Trophoblast cell (in vitro differentiated cells and primary cell): ENCODE measurements around the gene C2orf69.

Source experiments
- DNase-seq, 2 donors: peaks; one replicate each; pipeline ENCODE4 v3.0.0-alpha.2; 2016
- H2AFZ ChIP-seq: 2 replicates; pipeline ENCODE4 v1.6.1; 2013; ENCODE audit warnings: low read length, moderate library complexity, mild to moderate bottlenecking; ENCODE audit not compliant: insufficient read depth, poor library complexity
- H2AK5ac ChIP-seq: 2 replicates; pipeline ENCODE4 v1.6.1; 2013; ENCODE audit warnings: mild to moderate bottlenecking, low read length
- H2BK120ac ChIP-seq: 2 replicates; pipeline ENCODE4 v1.6.1; 2013; ENCODE audit warnings: low read length, mild to moderate bottlenecking, moderate library complexity; ENCODE audit not compliant: insufficient read depth, poor library complexity
- H2BK12ac ChIP-seq: 2 replicates; pipeline ENCODE4 v1.6.1; 2013; ENCODE audit warnings: mild to moderate bottlenecking, low read length, moderate library complexity
- H2BK5ac ChIP-seq: 2 replicates; pipeline ENCODE4 v1.6.1; 2013; ENCODE audit warnings: low read length, low read depth, moderate library complexity, mild to moderate bottlenecking; ENCODE audit not compliant: poor library complexity
- H3K14ac ChIP-seq: 2 replicates; pipeline ENCODE4 v1.6.1; 2013; ENCODE audit warnings: mild to moderate bottlenecking, low read length
- H3K18ac ChIP-seq: 2 replicates; pipeline ENCODE4 v1.6.1; 2013; ENCODE audit warnings: mild to moderate bottlenecking, low read length
- H3K23ac ChIP-seq: 2 replicates; pipeline ENCODE4 v1.6.1; 2013; ENCODE audit warnings: low read length
- H3K27ac ChIP-seq: 2 replicates; pipeline ENCODE4 v1.5.1; 2013; ENCODE audit warnings: low read depth, mild to moderate bottlenecking, inconsistent platforms, low read length, moderate library complexity
- H3K27me3 ChIP-seq: 2 replicates; pipeline ENCODE4 v1.6.1; 2013; ENCODE audit warnings: inconsistent platforms, mild to moderate bottlenecking, low read length, moderate library complexity; ENCODE audit not compliant: insufficient read depth
- H3K36me3 ChIP-seq, 2 experiments: 1 replicate in 1 of 2; 2 replicates in 1 of 2; pipeline ENCODE4 v1.6.1; 2013; ENCODE audit warnings: low read length in 2 of 2, mild to moderate bottlenecking in 2 of 2, moderate library complexity in 1 of 2; ENCODE audit not compliant: insufficient read depth in 2 of 2, control insufficient read depth in 1 of 2
- H3K4ac ChIP-seq: 2 replicates; pipeline ENCODE4 v1.6.1; 2013; ENCODE audit warnings: low read depth, mild to moderate bottlenecking, low read length, moderate library complexity
- H3K4me1 ChIP-seq, 2 experiments: 1 replicate in 1 of 2; 2 replicates in 1 of 2; pipeline ENCODE4 v1.6.1; 2013; ENCODE audit warnings: low read length in 2 of 2, mild to moderate bottlenecking in 2 of 2, moderate library complexity in 1 of 2; ENCODE audit not compliant: insufficient read depth in 2 of 2, control insufficient read depth in 1 of 2
- H3K4me2 ChIP-seq: 2 replicates; pipeline ENCODE4 v1.6.1; 2013; ENCODE audit warnings: inconsistent platforms, mild to moderate bottlenecking, low read length, moderate library complexity
- H3K4me3 ChIP-seq: 2 replicates; pipeline ENCODE4 v1.5.1; 2013; ENCODE audit warnings: mild to moderate bottlenecking, low read depth, low read length, inconsistent platforms
- H3K79me1 ChIP-seq: one replicate; pipeline ENCODE4 v1.6.1; 2013; ENCODE audit warnings: low read length
- H3K79me2 ChIP-seq: 2 replicates; pipeline ENCODE4 v1.6.1; 2013; ENCODE audit warnings: low read length, mild to moderate bottlenecking; ENCODE audit not compliant: control insufficient read depth, insufficient read depth, poor library complexity
- H3K9ac ChIP-seq: 2 replicates; pipeline ENCODE4 v1.6.1; 2013; ENCODE audit warnings: mild to moderate bottlenecking, low read length
- H3K9me3 ChIP-seq: 2 replicates; pipeline ENCODE4 v1.6.1; 2013; ENCODE audit warnings: low read depth, mild to moderate bottlenecking, control low read depth, inconsistent platforms, low read length; ENCODE audit not compliant: insufficient read depth
- H4K12ac ChIP-seq: 2 replicates; pipeline ENCODE4 v1.6.1; 2013; ENCODE audit warnings: low read depth, mild to moderate bottlenecking, low read length, moderate library complexity
- H4K8ac ChIP-seq: 2 replicates; pipeline ENCODE4 v1.6.1; 2013; ENCODE audit warnings: low read depth, mild to moderate bottlenecking, low read length, moderate library complexity
- H4K91ac ChIP-seq: one replicate; pipeline ENCODE4 v1.6.1; 2013; ENCODE audit warnings: low read depth, mild to moderate bottlenecking, low read length, moderate library complexity
- WGBS: extraction: QIAGEN DNeasy Blood & Tissue Kit; methylation state at CpG from one replicate; pipeline ENCODE4 v1.1.7; 2013; ENCODE audit warnings: missing lambda C conversion rate; ENCODE audit not compliant: insufficient read length, insufficient coverage; ENCODE audit errors: extremely low coverage; 5-methylcytosine and 5-hydroxymethylcytosine counted together

C2orf69 gene

DNA sequence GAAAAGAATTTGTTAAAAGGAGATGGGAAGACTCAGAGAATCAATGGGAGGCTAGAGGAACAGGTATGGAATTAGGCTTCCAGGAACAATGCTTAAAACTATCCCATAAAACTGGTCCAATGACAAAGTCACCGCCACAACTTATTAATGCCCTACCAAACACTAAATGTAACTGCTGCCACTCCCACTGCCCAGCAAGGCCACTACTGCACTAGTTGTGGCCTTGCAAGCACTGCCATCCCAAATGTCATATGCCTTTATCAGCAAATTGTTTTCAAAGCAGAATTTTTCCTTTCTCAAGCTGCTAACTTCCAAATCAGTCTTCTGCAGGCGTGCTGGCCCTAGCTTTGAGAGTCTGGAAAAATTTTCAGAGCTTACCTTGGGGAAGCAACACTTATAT lies 14.5 kb upstream of the C2orf69 start:
- H3K27ac ChIP-seq: no peak overlapping the region
- H3K23ac ChIP-seq: no peak overlapping the region
- H3K4me2 ChIP-seq: no peak overlapping the region
- H2AK5ac ChIP-seq: no peak overlapping the region
- no peak overlapping the region for H2BK120ac ChIP-seq
- no peak overlapping the region for H4K12ac ChIP-seq
- no peak overlapping the region for H3K18ac ChIP-seq
- DNase-seq: no peak
- no peaks in the 10 kb centered on the region for H3K9me3 ChIP-seq
- no peak overlapping the region for H3K4ac ChIP-seq
- H4K91ac ChIP-seq: no peak overlapping the region
- no peak overlapping the region for H4K8ac ChIP-seq
- no peak overlapping the region for H3K9ac ChIP-seq
- H3K14ac ChIP-seq: no peak overlapping the region
- H3K36me3 ChIP-seq: no peaks in the 10 kb centered on the region
- no CpG with 5 or more reads among the region's 2 CpGs for WGBS
- no peak overlapping the region for H2BK5ac ChIP-seq
- H2BK12ac ChIP-seq: no peak overlapping the region
- no peaks in the 10 kb centered on the region for H3K79me2 ChIP-seq
- no peaks in the 10 kb centered on the region for H3K27me3 ChIP-seq
- no peaks in the 10 kb centered on the region for H3K4me1 ChIP-seq
- H3K4me3 ChIP-seq: no peak overlapping the region
- no peaks in the 10 kb centered on the region for H3K79me1 ChIP-seq
- no peak overlapping the region for H2AFZ ChIP-seq

DNA sequence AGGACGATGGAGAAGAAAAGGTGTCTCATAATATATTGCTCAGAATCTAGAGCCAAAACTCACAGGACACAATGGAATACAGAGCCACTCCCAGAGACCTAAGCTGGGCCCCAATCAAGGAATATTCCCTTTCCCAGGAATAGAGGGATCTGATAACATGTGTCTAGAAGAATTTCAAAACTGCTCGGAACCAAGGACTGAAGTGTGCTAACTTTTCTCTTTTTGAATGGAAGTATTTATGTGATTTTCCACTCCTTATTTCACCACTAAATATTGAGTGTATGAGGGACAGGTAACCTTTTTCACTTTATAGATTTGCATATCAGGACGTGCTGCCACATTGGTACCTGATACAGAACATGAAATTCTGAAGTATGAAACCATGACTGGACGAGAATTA lies 9.2 kb upstream of the C2orf69 start:
- no peak for DNase-seq
- no peaks in the 10 kb centered on the region for H3K27me3 ChIP-seq
- WGBS: 100% methylated on average over 1 of the region's 4 CpGs
- H3K9ac ChIP-seq: no peak overlapping the region
- no peaks in the 10 kb centered on the region for H3K79me2 ChIP-seq
- H3K27ac ChIP-seq: no peak overlapping the region
- no peak overlapping the region for H4K8ac ChIP-seq
- no peaks in the 10 kb centered on the region for H3K79me1 ChIP-seq
- H3K18ac ChIP-seq: no peak overlapping the region
- H3K4ac ChIP-seq: no peak overlapping the region
- H3K4me1 ChIP-seq: no peaks in the 10 kb centered on the region
- H3K36me3 ChIP-seq: no peaks in the 10 kb centered on the region
- H3K14ac ChIP-seq: no peak overlapping the region
- H3K9me3 ChIP-seq: no peaks in the 10 kb centered on the region
- no peak overlapping the region for H2BK5ac ChIP-seq
- no peak overlapping the region for H3K4me3 ChIP-seq
- H2AK5ac ChIP-seq: no peak overlapping the region
- H4K12ac ChIP-seq: no peak overlapping the region
- no peak overlapping the region for H2BK120ac ChIP-seq
- no peak overlapping the region for H4K91ac ChIP-seq
- no peak overlapping the region for H3K23ac ChIP-seq
- no peak overlapping the region for H2AFZ ChIP-seq
- H3K4me2 ChIP-seq: no peak overlapping the region
- H2BK12ac ChIP-seq: no peak overlapping the region

DNA sequence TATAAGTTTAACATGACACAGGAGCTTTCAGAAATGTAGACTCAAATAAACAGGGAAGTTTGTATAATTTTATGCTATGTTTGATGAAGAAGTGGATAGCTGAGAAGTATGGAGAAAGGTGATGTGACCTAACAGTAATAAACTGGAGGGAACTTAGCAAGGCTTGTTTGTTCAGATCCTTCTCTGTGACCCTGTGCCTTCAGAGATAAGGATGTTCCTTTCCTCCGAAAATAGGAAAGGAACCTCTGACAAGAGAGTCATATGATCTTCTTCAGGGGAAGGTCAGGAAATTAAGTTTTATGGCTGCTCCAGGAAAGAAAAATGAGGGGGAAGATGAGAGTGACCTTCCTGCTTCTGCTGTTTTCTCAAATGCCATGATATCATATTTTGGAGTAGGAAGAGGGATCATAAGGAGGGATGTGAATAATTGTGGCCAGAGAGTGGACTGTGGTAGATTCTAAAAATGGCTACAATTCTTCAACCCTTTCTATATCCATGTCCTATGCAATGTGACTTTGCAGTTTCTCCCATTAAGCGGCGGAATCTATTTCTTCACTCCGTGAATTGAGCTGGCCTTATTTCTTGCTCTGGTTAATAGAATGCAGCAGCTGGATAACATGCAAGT lies 8.5 kb upstream of the C2orf69 start:
- Histone ChIP-seq H3K9me3 (no peaks in the 10 kb centered on the region), H4K12ac (no peak overlapping the region), H3K27me3 (no peaks in the 10 kb centered on the region), H4K8ac (no peak overlapping the region), H3K36me3 (no peaks in the 10 kb centered on the region), H4K91ac (no peak overlapping the region), H2AK5ac (no peak overlapping the region), H3K4me1 (no peaks in the 10 kb centered on the region), H3K18ac (no peak overlapping the region), H3K23ac (no peak overlapping the region), H3K9ac (no peak overlapping the region), H2BK120ac (no peak overlapping the region), H2BK12ac (no peak overlapping the region), H3K4ac (no peak overlapping the region), H3K14ac (no peak overlapping the region), H3K79me1 (no peaks in the 10 kb centered on the region), H3K79me2 (no peaks in the 10 kb centered on the region), H2AFZ (no peak overlapping the region), H3K27ac (no peak overlapping the region), H3K4me3 (no peak overlapping the region), H3K4me2 (no peak overlapping the region), H2BK5ac (no peak overlapping the region)
- no peak for DNase-seq
- no CpG with 5 or more reads among the region's 4 CpGs for WGBS

DNA sequence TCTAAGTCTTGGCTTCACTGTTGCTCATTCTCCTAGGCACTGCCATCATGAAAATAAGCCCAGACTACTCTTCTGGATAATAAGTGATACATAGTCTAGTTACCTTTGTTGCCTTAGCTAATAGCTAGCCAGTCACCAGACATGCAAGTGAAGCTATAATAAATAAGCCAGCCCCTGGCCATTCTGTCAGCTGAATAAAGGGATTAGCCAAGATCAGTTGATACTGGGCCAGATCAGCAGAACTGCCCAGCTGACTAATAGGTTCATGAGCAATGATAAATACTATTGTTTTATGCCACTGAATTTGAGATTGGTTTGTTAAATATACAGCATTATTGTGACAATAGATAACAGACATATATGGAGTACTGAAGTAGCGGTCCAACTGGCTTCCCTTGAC lies 8.0 kb upstream of the C2orf69 start:
- H3K9me3 ChIP-seq: no peaks in the 10 kb centered on the region
- H2BK12ac ChIP-seq: no peak overlapping the region
- no peak overlapping the region for H3K4me2 ChIP-seq
- H3K4me1 ChIP-seq: no peaks in the 10 kb centered on the region
- H3K9ac ChIP-seq: no peak overlapping the region
- H3K36me3 ChIP-seq: no peaks in the 10 kb centered on the region
- H4K8ac ChIP-seq: no peak overlapping the region
- H3K27ac ChIP-seq: no peak overlapping the region
- H2BK5ac ChIP-seq: no peak overlapping the region
- H2BK120ac ChIP-seq: no peak overlapping the region
- no peak overlapping the region for H3K14ac ChIP-seq
- H3K4me3 ChIP-seq: no peak overlapping the region
- H2AK5ac ChIP-seq: no peak overlapping the region
- no peak overlapping the region for H3K4ac ChIP-seq
- H4K91ac ChIP-seq: no peak overlapping the region
- no CpG with 5 or more reads among the region's 1 CpG for WGBS
- no peaks in the 10 kb centered on the region for H3K79me2 ChIP-seq
- H3K23ac ChIP-seq: no peak overlapping the region
- no peaks in the 10 kb centered on the region for H3K79me1 ChIP-seq
- no peak for DNase-seq
- H3K27me3 ChIP-seq: no peaks in the 10 kb centered on the region
- H3K18ac ChIP-seq: no peak overlapping the region
- no peak overlapping the region for H4K12ac ChIP-seq
- H2AFZ ChIP-seq: no peak overlapping the region
